H9 (cell line): ENCODE results near the gene RHBDD2. TPM values are rescaled to one million over a fixed set of nuclear protein-coding genes. Genes with fewer than 3 reads are reported as not detected.

Source experiments
- DNase-seq: peaks from one replicate; pipeline ENCODE4 v3.0.0-alpha.2; 2017
- H2AFZ ChIP-seq: one replicate; pipeline ENCODE4 v1.6.1; 2013; ENCODE audit warnings: mild to moderate bottlenecking, low read length, control low read depth, moderate library complexity
- H2AK5ac ChIP-seq: 2 replicates; pipeline ENCODE4 v1.6.1; 2013; ENCODE audit warnings: low read length, control low read depth, mixed read lengths; ENCODE audit not compliant: insufficient read length
- H2BK120ac ChIP-seq: one replicate; pipeline ENCODE4 v1.6.1; 2013; ENCODE audit warnings: low read depth, mild to moderate bottlenecking, low read length, control low read depth, inconsistent platforms; ENCODE audit not compliant: poor library complexity, severe bottlenecking
- H2BK12ac ChIP-seq: 2 replicates; pipeline ENCODE4 v1.6.1; 2013; ENCODE audit warnings: low read length, control low read depth, mixed read lengths, low read depth; ENCODE audit not compliant: insufficient read length
- H2BK15ac ChIP-seq: 2 replicates; pipeline ENCODE4 v1.6.1; 2013; ENCODE audit warnings: low read depth, low read length, control low read depth
- H2BK20ac ChIP-seq: one replicate; pipeline ENCODE4 v1.6.1; 2013; ENCODE audit warnings: low read depth, mild to moderate bottlenecking, low read length, control low read depth, inconsistent platforms; ENCODE audit not compliant: poor library complexity, severe bottlenecking
- H2BK5ac ChIP-seq: 2 replicates; pipeline ENCODE4 v1.6.1; 2013; ENCODE audit warnings: low read length, control low read depth, mixed read lengths; ENCODE audit not compliant: insufficient read length
- H3K14ac ChIP-seq: 2 replicates; pipeline ENCODE4 v1.6.1; 2013; ENCODE audit warnings: low read length, control low read depth; ENCODE audit not compliant: insufficient read depth
- H3K18ac ChIP-seq: 2 replicates; pipeline ENCODE4 v1.6.1; 2013; ENCODE audit warnings: low read depth, mild to moderate bottlenecking, mixed read lengths, low read length, control low read depth; ENCODE audit not compliant: insufficient read length
- H3K23ac ChIP-seq: 2 replicates; pipeline ENCODE4 v1.6.1; 2013; ENCODE audit warnings: low read length, control low read depth, mixed read lengths, low read depth; ENCODE audit not compliant: insufficient read length
- H3K23me2 ChIP-seq: 2 replicates; pipeline ENCODE4 v1.6.1; 2013; ENCODE audit warnings: low read depth, mild to moderate bottlenecking, mixed read lengths, low read length, control low read depth; ENCODE audit not compliant: insufficient read length, poor library complexity, severe bottlenecking
- H3K27ac ChIP-seq: 2 replicates; pipeline ENCODE4 v1.5.1; 2013; ENCODE audit warnings: low read length, control low read depth, mixed read lengths, low read depth; ENCODE audit not compliant: insufficient read length
- H3K27me3 ChIP-seq: 2 replicates; pipeline ENCODE4 v1.6.1; 2013; ENCODE audit warnings: low read length, control low read depth, inconsistent platforms; ENCODE audit not compliant: insufficient read depth
- H3K4ac ChIP-seq: 2 replicates; pipeline ENCODE4 v1.6.1; 2013; ENCODE audit warnings: low read depth, mild to moderate bottlenecking, control low read depth, inconsistent platforms, low read length, moderate library complexity
- H3K4me1 ChIP-seq: 2 replicates; pipeline ENCODE4 v1.6.1; 2013; ENCODE audit warnings: low read length, control low read depth, inconsistent platforms; ENCODE audit not compliant: insufficient read depth
- H3K4me2 ChIP-seq: 2 replicates; pipeline ENCODE4 v1.6.1; 2013; ENCODE audit warnings: low read length, control low read depth, mixed read lengths; ENCODE audit not compliant: insufficient read length, insufficient read depth
- H3K56ac ChIP-seq: 2 replicates; pipeline ENCODE4 v1.6.1; 2013; ENCODE audit warnings: low read depth, mild to moderate bottlenecking, mixed read lengths, low read length, control low read depth; ENCODE audit not compliant: insufficient read length
- H3K79me1 ChIP-seq: 2 replicates; pipeline ENCODE4 v1.6.1; 2013; ENCODE audit warnings: low read depth, mild to moderate bottlenecking, moderate library complexity, low read length, control low read depth, inconsistent platforms; ENCODE audit not compliant: insufficient read depth, poor library complexity, severe bottlenecking
- H3K79me2 ChIP-seq: 2 replicates; pipeline ENCODE4 v1.6.1; 2013; ENCODE audit warnings: low read length, control low read depth, inconsistent platforms; ENCODE audit not compliant: insufficient read depth
- H3K9ac ChIP-seq: 2 replicates; pipeline ENCODE4 v1.6.1; 2013; ENCODE audit warnings: low read length, control low read depth, mixed read lengths; ENCODE audit not compliant: insufficient read length; ENCODE audit errors: extremely low read depth
- H3K9me3 ChIP-seq: one replicate; pipeline ENCODE4 v1.6.1; 2013; ENCODE audit warnings: low read depth, low read length, inconsistent platforms; ENCODE audit not compliant: control insufficient read depth
- H3T11ph ChIP-seq: one replicate; pipeline ENCODE4 v1.6.1; 2013; ENCODE audit warnings: mild to moderate bottlenecking, low read length, control low read depth, inconsistent platforms
- H4K20me1 ChIP-seq: one replicate; pipeline ENCODE4 v1.6.1; 2013; ENCODE audit not compliant: control insufficient read depth, insufficient read length, insufficient read depth
- H4K5ac ChIP-seq: 2 replicates; pipeline ENCODE4 v1.6.1; 2013; ENCODE audit warnings: low read depth, mild to moderate bottlenecking, mixed read lengths, low read length, control low read depth; ENCODE audit not compliant: insufficient read length
- H4K8ac ChIP-seq: replicated peaks from 2 replicates; pipeline ENCODE4 v1.6.1; 2013; ENCODE audit warnings: low read length, control low read depth, mixed read lengths, low read depth; ENCODE audit not compliant: insufficient read length
- H4K91ac ChIP-seq: 2 replicates; pipeline ENCODE4 v1.6.1; 2013; ENCODE audit warnings: low read depth, mild to moderate bottlenecking, moderate library complexity, mixed read lengths, low read length, control low read depth; ENCODE audit not compliant: insufficient read length
- H3K27ac Mint-ChIP-seq, 3 experiments: 2 replicates in 2 of 3; 3 replicates in 1 of 3; pipeline ENCODE4 v1.8.0; 2020 to 2021; ENCODE audit warnings: mixed read lengths in 3 of 3, mild to moderate bottlenecking in 1 of 3, moderate library complexity in 1 of 3
- H3K27me3 Mint-ChIP-seq: 2 replicates; pipeline ENCODE4 v1.8.0; 2021; ENCODE audit warnings: low read depth, mild to moderate bottlenecking, moderate library complexity, mixed read lengths
- H3K36me3 Mint-ChIP-seq, 3 experiments: 2 replicates in 2 of 3; 3 replicates in 1 of 3; pipeline ENCODE4 v1.8.0; 2020 to 2021; ENCODE audit warnings: low read depth in 3 of 3, mixed read lengths in 3 of 3; ENCODE audit not compliant: insufficient read depth in 1 of 3
- H3K4me1 Mint-ChIP-seq, 2 experiments: 2 replicates each; pipeline ENCODE4 v1.8.0; 2020; ENCODE audit warnings: mixed read lengths in 2 of 2
- H3K4me3 Mint-ChIP-seq, 2 experiments: 2 replicates in 1 of 2; 3 replicates in 1 of 2; pipeline ENCODE4 v1.8.0; 2020 to 2021; ENCODE audit warnings: mild to moderate bottlenecking in 2 of 2, mixed read lengths in 2 of 2, moderate library complexity in 1 of 2
- H3K9me3 Mint-ChIP-seq, 2 experiments: 2 replicates in 1 of 2; 3 replicates in 1 of 2; pipeline ENCODE4 v1.8.0; 2020; ENCODE audit warnings: mild to moderate bottlenecking in 2 of 2, mixed read lengths in 2 of 2, moderate library complexity in 1 of 2
- WGBS: extraction: QIAGEN DNeasy Blood & Tissue Kit; methylation state at CpG from one replicate; pipeline ENCODE4 v1.1.7; 2013; ENCODE audit warnings: missing lambda C conversion rate, low lambda C conversion rate, mixed read lengths; ENCODE audit not compliant: insufficient read length; ENCODE audit errors: extremely low coverage; 5-methylcytosine and 5-hydroxymethylcytosine counted together
- total RNA-seq: library from RNA; stranded (reverse); gene quantifications from 2 replicates; pipeline ENCODE4 v1.2.1, GENCODE V29; 2021
- TF ChIP-seq, protein P1 (sequence below): fragments of 200-600 bp; sonication (generic); conservative IDR thresholded peaks from 3 replicates; pipeline ENCODE4 v1.8.0; 2021; ENCODE audit warnings: antibody characterized with exemption, mild to moderate bottlenecking

RHBDD2 gene
- total RNA-seq, 1 experiment from 2014 or later = 30.0 TPM

DNA sequence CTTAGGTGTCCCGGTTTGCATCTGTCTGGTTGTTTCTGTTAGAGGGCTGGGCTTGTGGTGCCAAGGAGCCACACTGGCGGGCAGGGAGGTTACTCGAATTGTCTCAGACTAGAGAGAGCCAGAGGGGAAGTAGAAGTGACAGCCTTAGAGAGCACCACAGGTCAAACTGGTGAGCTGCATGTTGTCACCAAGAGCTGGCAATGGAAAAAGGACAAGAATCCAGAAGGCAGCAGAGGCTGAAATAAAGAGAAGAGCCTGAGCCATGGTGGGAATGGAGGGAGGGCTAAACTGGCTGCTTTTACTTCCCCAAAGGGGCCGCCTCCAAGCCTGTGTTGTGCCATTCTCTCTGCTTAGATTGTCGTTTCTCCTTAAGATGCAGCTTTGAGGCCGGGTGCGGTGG lies 31.1 kb upstream of the RHBDD2 start:
- no peak overlapping the region for H3K9ac ChIP-seq
- H4K91ac ChIP-seq = no peak overlapping the region
- no peak overlapping the region for H3K18ac ChIP-seq
- Mint-ChIP-seq H3K4me3 (no peak overlapping the region), H3K36me3 (no peaks in the 10 kb centered on the region; a peak in 1 of 7 replicates), H3K9me3 (no peaks in the 10 kb centered on the region), H3K27me3 (peaks cover 2% of the 10 kb centered on the region; the same call in 1 of the 2 replicates), H3K27ac (no peak overlapping the region), H3K4me1 (peaks cover 0 to 6% of the 10 kb centered on the region in 2 experiments; a peak in 2 of 4 replicates)
- H2BK120ac ChIP-seq = no peak overlapping the region
- H2BK20ac ChIP-seq = no peak overlapping the region
- H2BK5ac ChIP-seq = no peak overlapping the region
- TF ChIP-seq, protein P1, sequence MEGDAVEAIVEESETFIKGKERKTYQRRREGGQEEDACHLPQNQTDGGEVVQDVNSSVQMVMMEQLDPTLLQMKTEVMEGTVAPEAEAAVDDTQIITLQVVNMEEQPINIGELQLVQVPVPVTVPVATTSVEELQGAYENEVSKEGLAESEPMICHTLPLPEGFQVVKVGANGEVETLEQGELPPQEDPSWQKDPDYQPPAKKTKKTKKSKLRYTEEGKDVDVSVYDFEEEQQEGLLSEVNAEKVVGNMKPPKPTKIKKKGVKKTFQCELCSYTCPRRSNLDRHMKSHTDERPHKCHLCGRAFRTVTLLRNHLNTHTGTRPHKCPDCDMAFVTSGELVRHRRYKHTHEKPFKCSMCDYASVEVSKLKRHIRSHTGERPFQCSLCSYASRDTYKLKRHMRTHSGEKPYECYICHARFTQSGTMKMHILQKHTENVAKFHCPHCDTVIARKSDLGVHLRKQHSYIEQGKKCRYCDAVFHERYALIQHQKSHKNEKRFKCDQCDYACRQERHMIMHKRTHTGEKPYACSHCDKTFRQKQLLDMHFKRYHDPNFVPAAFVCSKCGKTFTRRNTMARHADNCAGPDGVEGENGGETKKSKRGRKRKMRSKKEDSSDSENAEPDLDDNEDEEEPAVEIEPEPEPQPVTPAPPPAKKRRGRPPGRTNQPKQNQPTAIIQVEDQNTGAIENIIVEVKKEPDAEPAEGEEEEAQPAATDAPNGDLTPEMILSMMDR = no peak
- H2AFZ ChIP-seq = no peak overlapping the region
- H4K8ac ChIP-seq = no peak overlapping the region
- no peak overlapping the region for H4K5ac ChIP-seq
- H3K23me2 ChIP-seq = no peaks in the 10 kb centered on the region
- WGBS = no CpG with 5 or more reads among the region's 7 CpGs
- no peak overlapping the region for H3K4me2 ChIP-seq
- H3K79me2 ChIP-seq = no peaks in the 10 kb centered on the region
- H3K14ac ChIP-seq = no peak overlapping the region
- H2AK5ac ChIP-seq = no peak overlapping the region
- H3K23ac ChIP-seq = no peak overlapping the region
- H3K79me1 ChIP-seq = no peaks in the 10 kb centered on the region
- H3T11ph ChIP-seq = no peak overlapping the region
- H3K9me3 ChIP-seq = no peaks in the 10 kb centered on the region
- no peak for DNase-seq
- no peak overlapping the region for H3K4ac ChIP-seq
- no peak overlapping the region for H2BK12ac ChIP-seq
- no peak overlapping the region for H3K27ac ChIP-seq
- H3K56ac ChIP-seq = no peak overlapping the region
- no peak overlapping the region for H2BK15ac ChIP-seq
- no peaks in the 10 kb centered on the region for H3K4me1 ChIP-seq
- no peaks in the 10 kb centered on the region for H4K20me1 ChIP-seq
- H3K27me3 ChIP-seq = no peaks in the 10 kb centered on the region
